Activated T-helper 1 cell treated with anti-CD3 and anti-CD28 coated beads, Interleukin-12 subunit alpha, Interleukin-12 subunit beta, Interleukin-2, Interleukin-4 antibody, amounts not matched to agents 30 ng/mL and 10 ng/mL and 1 ng/mL, durations not matched to agents 14 hours and 24 hours and 36 hours (primary cell): Measurements from ENCODE around the gene ARL9. TPM values are rescaled to one million over a fixed set of nuclear protein-coding genes. Genes with fewer than 3 reads are reported as not detected.

ENCODE experiments used
- DNase-seq: peaks from one replicate; pipeline ENCODE4 v3.0.0; 2021; ENCODE audit warnings: low spot score
- H3K27ac Mint-ChIP-seq: one replicate; pipeline ENCODE4 v1.8.0; 2021; ENCODE audit warnings: mild to moderate bottlenecking, mixed read lengths
- H3K27me3 Mint-ChIP-seq: one replicate; pipeline ENCODE4 v1.8.0; 2022; ENCODE audit warnings: mild to moderate bottlenecking, moderate library complexity, mixed read lengths; ENCODE audit not compliant: insufficient read depth
- H3K36me3 Mint-ChIP-seq: one replicate; pipeline ENCODE4 v1.8.0; 2021; ENCODE audit warnings: low read depth, mixed read lengths
- H3K4me1 Mint-ChIP-seq: one replicate; pipeline ENCODE4 v1.8.0; 2021; ENCODE audit warnings: low read depth, mixed read lengths
- H3K4me3 Mint-ChIP-seq: one replicate; pipeline ENCODE4 v1.8.0; 2021; ENCODE audit warnings: mild to moderate bottlenecking, moderate library complexity, mixed read lengths
- H3K9me3 Mint-ChIP-seq: one replicate; pipeline ENCODE4 v1.8.0; 2021; ENCODE audit warnings: mixed read lengths
- intact Hi-C: fragments of 100-400 bp; cut with micrococcal nuclease; formaldehyde crosslinking; loops from one replicate; pipeline ENCODE4 v1.15.1; 2024
- total RNA-seq: library from RNA; stranded (reverse); gene quantifications from 2 replicates; pipeline ENCODE4 v1.2.3, GENCODE V29; 2022

The ARL9 gene
- total RNA-seq, 1 donor from 2014 or later = 0.13 TPM

DNA sequence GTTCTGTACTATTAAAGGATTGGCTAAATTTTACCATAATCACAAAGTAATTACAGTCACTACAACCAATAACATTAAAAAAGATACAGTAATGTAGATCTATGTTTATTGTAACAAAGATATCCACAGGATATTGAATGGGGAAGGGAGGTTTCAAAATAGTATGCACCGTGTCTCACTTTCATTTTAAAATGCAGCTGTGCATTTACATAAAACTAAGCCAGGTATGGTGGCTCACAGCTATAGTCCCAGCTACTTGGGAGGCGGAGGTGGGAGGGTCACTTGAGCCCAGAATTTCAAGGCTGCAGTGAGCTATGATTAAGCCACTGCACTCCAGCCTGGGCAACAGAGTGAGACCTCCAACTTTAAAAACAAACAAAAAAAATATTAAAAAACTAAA, 29.7 kb upstream of the ARL9 start:
- intact Hi-C loops = no loop called here
- DNase-seq = no peak
- Mint-ChIP-seq H3K4me1 (no peaks in the 10 kb centered on the region), H3K9me3 (no peaks in the 10 kb centered on the region), H3K4me3 (no peak overlapping the region), H3K27ac (no peak overlapping the region), H3K36me3 (peaks cover 53% of the 10 kb centered on the region), H3K27me3 (no peaks in the 10 kb centered on the region)

- no peaks in the 10 kb centered on the region for H3K9me3 Mint-ChIP-seq
- no peak overlapping the region for H3K4me3 Mint-ChIP-seq
- no peak overlapping the region for H3K27ac Mint-ChIP-seq
- DNase-seq = no peak
- peaks cover 44% of the 10 kb centered on the region for H3K36me3 Mint-ChIP-seq
- intact Hi-C loops = no loop called here
- no peaks in the 10 kb centered on the region for H3K4me1 Mint-ChIP-seq
- H3K27me3 Mint-ChIP-seq = no peaks in the 10 kb centered on the region
Observed at GRCh38 chr4:56477192-56477702, 28.3 kb upstream of the ARL9 start.

DNA sequence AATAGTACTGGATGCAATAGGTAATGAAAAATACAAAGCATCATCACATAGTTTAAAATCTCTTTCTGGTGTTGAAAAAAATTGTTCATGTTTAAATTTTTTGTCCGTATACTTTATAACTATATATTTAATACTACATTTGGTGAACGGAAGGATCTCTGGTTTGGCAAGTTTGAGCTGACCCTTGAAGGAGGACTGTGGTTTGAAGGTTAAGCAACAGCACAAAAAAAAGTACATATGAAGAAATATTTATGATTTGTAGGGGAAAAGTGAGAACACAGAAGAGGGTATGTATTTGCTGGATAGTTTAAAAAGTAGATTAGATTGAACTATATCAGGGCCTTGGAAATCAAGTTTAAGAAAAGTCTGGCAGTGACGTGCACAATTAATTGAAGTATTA, 24.9 kb upstream of the ARL9 start:
- Mint-ChIP-seq H3K9me3 (no peaks in the 10 kb centered on the region), H3K36me3 (peaks cover 46% of the 10 kb centered on the region), H3K27ac (no peak overlapping the region), H3K4me1 (no peaks in the 10 kb centered on the region), H3K27me3 (no peaks in the 10 kb centered on the region), H3K4me3 (no peak overlapping the region)
- DNase-seq = no peak
- intact Hi-C loops = no loop called here

GRCh38 chr4:56496241-56496640, 9.3 kb upstream of the ARL9 start:
- H3K4me3 Mint-ChIP-seq = no peak overlapping the region

DNA sequence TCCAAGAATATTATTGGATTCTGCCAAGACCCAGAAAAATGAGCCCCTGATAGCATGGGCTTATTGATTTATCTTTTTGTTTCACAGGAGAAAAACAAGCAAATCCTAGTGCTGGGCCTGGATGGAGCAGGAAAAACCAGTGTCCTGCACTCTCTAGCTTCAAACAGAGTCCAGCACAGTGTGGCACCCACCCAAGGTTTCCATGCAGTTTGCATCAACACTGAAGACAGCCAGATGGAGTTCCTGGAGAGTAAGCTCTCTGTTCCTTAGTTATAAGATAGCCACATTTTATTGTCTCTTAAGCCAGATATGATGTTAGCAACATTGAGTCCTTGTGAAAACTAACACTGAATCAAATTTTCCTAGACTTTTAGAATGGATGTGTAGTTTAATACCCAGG, 5.5 kb downstream of the ARL9 start:
- Mint-ChIP-seq H3K36me3 (no peaks in the 10 kb centered on the region), H3K9me3 (no peaks in the 10 kb centered on the region), H3K27ac (no peak overlapping the region), H3K4me1 (peaks cover 8% of the 10 kb centered on the region), H3K4me3 (no peak overlapping the region), H3K27me3 (peaks cover 23% of the 10 kb centered on the region)
- intact Hi-C loops = no loop called here
- no peak for DNase-seq

More at GRCh38 chr4:56496241-56496640, 9.3 kb upstream of the ARL9 start:
- H3K36me3 Mint-ChIP-seq = peaks cover 42% of the 10 kb centered on the region
- intact Hi-C loops = no loop called here
- DNase-seq = no peak
- no peaks in the 10 kb centered on the region for H3K4me1 Mint-ChIP-seq
- H3K27ac Mint-ChIP-seq = no peak overlapping the region
- no peaks in the 10 kb centered on the region for H3K27me3 Mint-ChIP-seq
- H3K9me3 Mint-ChIP-seq = no peaks in the 10 kb centered on the region

DNA sequence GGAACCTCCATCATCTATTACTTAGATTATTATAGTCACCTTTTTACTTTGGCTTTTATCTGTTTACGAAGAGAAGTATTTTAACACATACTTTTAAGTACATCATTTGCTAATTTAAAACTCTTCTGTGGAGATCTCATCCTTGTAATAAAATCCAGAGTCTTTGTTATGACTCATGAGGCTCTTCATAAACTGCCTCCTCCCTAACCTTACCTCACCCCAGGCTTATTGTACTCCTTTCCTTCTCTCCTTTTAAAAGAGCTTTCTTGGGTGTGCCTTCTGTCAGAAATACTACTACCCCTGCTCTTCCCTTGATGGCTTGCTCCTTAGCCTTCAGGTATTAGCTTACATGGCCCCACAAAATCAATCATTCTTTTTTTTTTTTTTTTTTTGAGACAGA, 6.6 kb downstream of the ARL9 start:
- H3K4me1 Mint-ChIP-seq = no peaks in the 10 kb centered on the region
- intact Hi-C loops = no loop called here
- DNase-seq = no peak
- H3K27ac Mint-ChIP-seq = no peak overlapping the region
- H3K9me3 Mint-ChIP-seq = no peaks in the 10 kb centered on the region
- peaks cover 22% of the 10 kb centered on the region for H3K27me3 Mint-ChIP-seq
- no peak overlapping the region for H3K4me3 Mint-ChIP-seq
- H3K36me3 Mint-ChIP-seq = no peaks in the 10 kb centered on the region

- DNase-seq = no peak
- no peaks in the 10 kb centered on the region for H3K36me3 Mint-ChIP-seq
- H3K4me3 Mint-ChIP-seq = no peak overlapping the region
- H3K27ac Mint-ChIP-seq = no peak overlapping the region
- peaks cover 24% of the 10 kb centered on the region for H3K27me3 Mint-ChIP-seq
- no peaks in the 10 kb centered on the region for H3K9me3 Mint-ChIP-seq
- intact Hi-C loops = no loop called here
- H3K4me1 Mint-ChIP-seq = no peaks in the 10 kb centered on the region
Observed at GRCh38 chr4:56513517-56513916, 7.9 kb downstream of the ARL9 start.

GRCh38 chr4:56530269-56531148, 24.9 kb downstream of the ARL9 start:
- H3K27ac Mint-ChIP-seq = no peak overlapping the region
- intact Hi-C loops = loop anchor here (1.0 to 5.0 kb wide), 8 partner anchors 26 to 446 kb away; partner anchors contain the start of genes AASDH, ARL9, NOA1 and PPAT
- no peaks in the 10 kb centered on the region for H3K4me1 Mint-ChIP-seq
- H3K27me3 Mint-ChIP-seq = peaks cover 18% of the 10 kb centered on the region
- DNase-seq = peak; percentile 63
- H3K9me3 Mint-ChIP-seq = no peaks in the 10 kb centered on the region
- H3K4me3 Mint-ChIP-seq = peak overlapping the region; percentile 57
- H3K36me3 Mint-ChIP-seq = no peaks in the 10 kb centered on the region

- no peak overlapping the region for H3K27ac Mint-ChIP-seq
- no peaks in the 10 kb centered on the region for H3K4me1 Mint-ChIP-seq
- no peaks in the 10 kb centered on the region for H3K9me3 Mint-ChIP-seq
- DNase-seq = no peak
- H3K4me3 Mint-ChIP-seq = no peak overlapping the region
- intact Hi-C loops = loop anchor here (2.0 to 5.0 kb wide), 4 partner anchors 26 to 446 kb away; partner anchors contain the start of genes AASDH, ARL9 and NOA1
- H3K27me3 Mint-ChIP-seq = peaks cover 15% of the 10 kb centered on the region
- no peaks in the 10 kb centered on the region for H3K36me3 Mint-ChIP-seq
Observed at GRCh38 chr4:56531149-56531770, 25.7 kb downstream of the ARL9 start.

DNA sequence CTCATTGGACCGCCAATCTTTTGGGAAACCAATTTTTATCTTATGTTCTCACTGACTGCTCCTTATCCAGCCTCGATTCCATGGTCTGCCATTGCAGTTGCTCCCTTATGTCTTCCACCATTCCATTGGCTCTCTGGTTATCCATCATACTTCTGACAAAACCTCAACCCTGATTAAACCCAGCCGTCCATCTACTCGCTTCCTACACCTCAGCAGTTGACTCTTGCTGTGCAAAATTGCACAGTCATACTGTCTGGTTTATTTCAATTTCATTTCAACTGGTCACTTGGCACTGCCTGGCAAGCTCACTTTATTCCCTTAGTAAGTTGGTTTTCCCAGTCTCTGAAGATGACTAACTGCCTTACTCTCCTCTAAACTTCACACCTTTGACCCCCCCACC, 26.2 kb downstream of the ARL9 start:
- intact Hi-C loops = loop anchor here (1.0 to 5.0 kb wide), 5 partner anchors 12 to 445 kb away; partner anchors contain the start of genes AASDH, ARL9 and NOA1
- H3K4me3 Mint-ChIP-seq = no peak overlapping the region
- H3K4me1 Mint-ChIP-seq = no peaks in the 10 kb centered on the region
- H3K27me3 Mint-ChIP-seq = peaks cover 11% of the 10 kb centered on the region
- no peaks in the 10 kb centered on the region for H3K36me3 Mint-ChIP-seq
- H3K9me3 Mint-ChIP-seq = no peaks in the 10 kb centered on the region
- no peak for DNase-seq
- H3K27ac Mint-ChIP-seq = no peak overlapping the region

DNA sequence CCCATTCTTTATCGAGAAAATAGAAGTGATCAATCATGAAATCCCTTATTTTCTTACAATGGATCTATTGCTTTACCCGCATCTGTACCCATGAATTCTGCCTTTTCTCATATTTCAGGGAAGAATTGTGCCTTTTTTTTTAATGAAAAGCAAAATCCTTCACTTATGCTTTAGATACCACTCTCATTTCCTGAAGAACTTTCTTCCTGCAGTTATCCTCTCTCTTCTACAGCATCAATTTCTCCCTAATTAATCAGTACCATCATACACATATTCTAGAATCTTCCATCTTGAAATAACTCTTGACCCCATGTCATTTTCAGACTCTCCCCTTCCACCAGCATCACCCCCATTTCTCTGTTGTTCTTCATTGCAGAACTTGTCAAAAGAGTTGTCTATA, 26.6 kb downstream of the ARL9 start:
- no peak for DNase-seq
- Mint-ChIP-seq H3K9me3 (no peaks in the 10 kb centered on the region), H3K4me3 (no peak overlapping the region), H3K27ac (no peak overlapping the region), H3K27me3 (peaks cover 11% of the 10 kb centered on the region), H3K4me1 (no peaks in the 10 kb centered on the region), H3K36me3 (no peaks in the 10 kb centered on the region)
- intact Hi-C loops = loop anchor here (1.0 to 5.0 kb wide), 2 partner anchors 12 to 145 kb away; partner anchors contain the start of gene AASDH

DNA sequence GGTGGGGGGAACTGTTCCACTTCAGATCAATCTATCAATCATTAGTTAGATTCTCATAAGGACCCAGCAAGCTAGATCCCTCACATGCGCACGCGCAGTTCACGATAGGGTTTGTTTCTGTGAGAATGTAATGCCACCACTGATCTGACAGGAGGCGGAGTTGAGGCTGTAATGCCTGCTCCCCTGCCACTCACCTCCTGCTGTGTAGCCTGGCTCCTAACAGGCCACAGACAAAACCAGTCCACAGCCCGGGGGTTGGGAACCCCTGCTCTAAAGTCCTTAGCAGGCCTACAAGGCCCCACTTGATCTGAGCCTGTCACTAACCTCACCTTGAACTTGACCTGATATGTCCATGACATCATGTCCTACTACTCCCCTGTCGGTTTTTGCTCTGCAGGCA, 30.3 kb downstream of the ARL9 start:
- DNase-seq = no peak
- Mint-ChIP-seq H3K4me3 (no peak overlapping the region), H3K27me3 (peaks cover 3% of the 10 kb centered on the region), H3K9me3 (no peaks in the 10 kb centered on the region), H3K27ac (no peak overlapping the region), H3K36me3 (no peaks in the 10 kb centered on the region), H3K4me1 (no peaks in the 10 kb centered on the region)
- intact Hi-C loops = no loop called here

GRCh38 chr4:56537147-56537546, 31.6 kb downstream of the ARL9 start:
- Mint-ChIP-seq H3K27me3 (peaks cover 9% of the 10 kb centered on the region), H3K9me3 (no peaks in the 10 kb centered on the region), H3K27ac (no peak overlapping the region), H3K4me1 (no peaks in the 10 kb centered on the region), H3K36me3 (no peaks in the 10 kb centered on the region), H3K4me3 (no peak overlapping the region)
- DNase-seq = no peak
- intact Hi-C loops = no loop called here
